ENCODE measurements around the gene GAK.

DNA sequence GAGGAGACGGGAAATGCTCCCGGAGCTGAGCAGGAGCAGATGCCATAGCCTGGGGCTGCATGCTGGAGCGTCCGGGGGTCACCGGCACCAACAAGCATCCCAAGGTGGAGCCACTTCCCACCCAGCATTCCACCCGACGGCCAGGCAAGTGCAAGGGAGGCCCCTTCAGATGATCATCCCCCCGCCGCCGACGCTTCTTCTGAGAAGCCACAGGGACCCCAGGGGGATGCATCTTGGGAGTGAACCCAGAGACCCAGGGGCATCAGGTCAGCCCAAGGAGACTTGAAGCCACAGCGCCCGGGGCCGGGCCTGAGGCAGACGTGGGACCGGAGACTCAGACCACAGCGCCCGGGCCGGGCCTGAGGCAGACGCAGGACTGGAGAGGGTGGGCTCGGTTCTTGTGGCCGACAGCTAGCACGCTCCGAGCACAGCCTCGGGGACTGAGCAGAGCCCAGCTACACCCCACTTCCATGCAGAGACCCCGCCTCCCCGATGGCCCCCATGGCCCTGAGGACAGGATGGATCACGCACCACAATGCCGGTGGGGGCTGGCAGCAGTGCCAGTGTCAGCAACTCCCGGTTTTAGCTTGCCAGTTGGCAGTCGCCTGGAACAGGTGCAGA is 73.2 kb downstream of the GAK start:
- TF ChIP-seq, protein P1, sequence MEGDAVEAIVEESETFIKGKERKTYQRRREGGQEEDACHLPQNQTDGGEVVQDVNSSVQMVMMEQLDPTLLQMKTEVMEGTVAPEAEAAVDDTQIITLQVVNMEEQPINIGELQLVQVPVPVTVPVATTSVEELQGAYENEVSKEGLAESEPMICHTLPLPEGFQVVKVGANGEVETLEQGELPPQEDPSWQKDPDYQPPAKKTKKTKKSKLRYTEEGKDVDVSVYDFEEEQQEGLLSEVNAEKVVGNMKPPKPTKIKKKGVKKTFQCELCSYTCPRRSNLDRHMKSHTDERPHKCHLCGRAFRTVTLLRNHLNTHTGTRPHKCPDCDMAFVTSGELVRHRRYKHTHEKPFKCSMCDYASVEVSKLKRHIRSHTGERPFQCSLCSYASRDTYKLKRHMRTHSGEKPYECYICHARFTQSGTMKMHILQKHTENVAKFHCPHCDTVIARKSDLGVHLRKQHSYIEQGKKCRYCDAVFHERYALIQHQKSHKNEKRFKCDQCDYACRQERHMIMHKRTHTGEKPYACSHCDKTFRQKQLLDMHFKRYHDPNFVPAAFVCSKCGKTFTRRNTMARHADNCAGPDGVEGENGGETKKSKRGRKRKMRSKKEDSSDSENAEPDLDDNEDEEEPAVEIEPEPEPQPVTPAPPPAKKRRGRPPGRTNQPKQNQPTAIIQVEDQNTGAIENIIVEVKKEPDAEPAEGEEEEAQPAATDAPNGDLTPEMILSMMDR (IDR thresholded peaks at IDR 0.05; ENCODE audit: poor library complexity) = no peak
- TF ChIP-seq EZH2 (IDR thresholded peaks at IDR 0.05; ENCODE audit: borderline replicate concordance) = no peak

Measured in hepatocyte (in vitro differentiated cells).